ENCODE results near the gene TFPT. TPM values are rescaled to one million over a fixed set of nuclear protein-coding genes. Genes with fewer than 3 reads are reported as not detected.

Gene TFPT, protein sequence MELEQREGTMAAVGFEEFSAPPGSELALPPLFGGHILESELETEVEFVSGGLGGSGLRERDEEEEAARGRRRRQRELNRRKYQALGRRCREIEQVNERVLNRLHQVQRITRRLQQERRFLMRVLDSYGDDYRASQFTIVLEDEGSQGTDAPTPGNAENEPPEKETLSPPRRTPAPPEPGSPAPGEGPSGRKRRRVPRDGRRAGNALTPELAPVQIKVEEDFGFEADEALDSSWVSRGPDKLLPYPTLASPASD
- 21.1 and 21.8 TPM in 2 replicates for total RNA-seq
- long read RNA-seq, partial matches to known transcripts: 0 of 3 reads
- long read RNA-seq, other reads (novel, unspliced or antisense): 0 of 3 reads

DNA sequence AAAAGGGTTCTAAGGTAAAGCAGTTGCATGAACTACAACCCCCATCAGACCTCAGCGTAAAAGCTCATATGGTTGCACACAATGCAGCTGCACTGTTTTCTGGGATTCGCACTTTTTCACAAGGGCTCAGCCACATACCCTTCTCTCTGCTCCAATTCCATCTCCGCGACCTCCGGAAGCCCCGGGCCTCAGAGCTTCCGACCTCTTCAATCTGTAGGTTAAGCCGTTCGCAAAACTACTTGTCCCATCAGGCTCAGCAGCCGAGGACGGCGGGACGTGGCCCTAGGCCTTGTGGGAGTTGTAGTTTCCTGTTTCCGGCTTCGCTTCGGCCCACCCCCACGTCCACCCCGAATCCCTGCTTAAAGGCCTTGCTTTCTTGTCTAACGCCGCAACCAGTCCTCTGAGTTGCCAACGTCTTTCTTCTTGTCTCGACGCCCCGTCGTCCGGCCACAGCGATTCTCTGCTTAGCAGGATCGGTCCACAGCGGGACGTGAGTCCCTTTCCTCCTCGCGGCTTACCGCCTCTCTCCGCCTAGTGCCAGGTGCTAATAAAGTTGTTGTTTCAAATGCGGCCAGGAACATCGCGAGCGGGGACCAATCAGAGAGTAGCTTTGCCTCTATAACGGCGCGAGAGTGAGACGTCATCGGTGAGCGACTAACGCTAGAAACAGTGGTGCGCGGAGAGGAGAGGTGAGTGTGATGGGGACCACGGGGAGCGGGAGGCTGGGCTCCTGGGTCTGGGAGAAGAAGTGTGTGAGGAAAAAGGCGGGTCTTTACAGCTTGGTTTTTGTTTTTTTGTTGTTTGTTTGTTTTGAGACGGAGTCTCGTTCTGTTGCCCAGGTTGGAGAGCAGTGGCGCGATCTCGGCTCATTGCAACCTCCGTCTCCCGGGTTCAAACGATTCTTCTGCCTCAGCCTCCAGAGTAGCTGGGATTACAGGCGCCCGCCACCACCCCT, at the start of gene TFPT, which contains the start of gene PRPF31:
TSS of gene TFPT (minus strand) at position 549 of the 955 bp plus-strand sequence. CDS start at position 161, 388 bp downstream.
TSS of gene PRPF31 (plus strand) at position 646 of the 955 bp plus-strand sequence. CDS start 2,525 bp downstream, outside the sequence.
- Mint-ChIP-seq H3K27ac (peak within 1 kb of the TSS; percentile 94), H3K36me3 (ENCODE audit: insufficient read depth) (peaks cover 13% of the 10 kb centered on the region), H3K9me3 (ENCODE audit: low read depth) (no peaks in the 10 kb centered on the region), H3K4me1 (ENCODE audit: low read depth) (peaks cover 18% of the 10 kb centered on the region), H3K27me3 (no peaks in the 10 kb centered on the region), H3K4me3 (ENCODE audit: low read depth) (peak within 1 kb of the TSS; percentile 95)
- DNase-seq (ENCODE audit: low spot score, unreplicated experiment): peak; percentile 89
- TF ChIP-seq, protein P1, sequence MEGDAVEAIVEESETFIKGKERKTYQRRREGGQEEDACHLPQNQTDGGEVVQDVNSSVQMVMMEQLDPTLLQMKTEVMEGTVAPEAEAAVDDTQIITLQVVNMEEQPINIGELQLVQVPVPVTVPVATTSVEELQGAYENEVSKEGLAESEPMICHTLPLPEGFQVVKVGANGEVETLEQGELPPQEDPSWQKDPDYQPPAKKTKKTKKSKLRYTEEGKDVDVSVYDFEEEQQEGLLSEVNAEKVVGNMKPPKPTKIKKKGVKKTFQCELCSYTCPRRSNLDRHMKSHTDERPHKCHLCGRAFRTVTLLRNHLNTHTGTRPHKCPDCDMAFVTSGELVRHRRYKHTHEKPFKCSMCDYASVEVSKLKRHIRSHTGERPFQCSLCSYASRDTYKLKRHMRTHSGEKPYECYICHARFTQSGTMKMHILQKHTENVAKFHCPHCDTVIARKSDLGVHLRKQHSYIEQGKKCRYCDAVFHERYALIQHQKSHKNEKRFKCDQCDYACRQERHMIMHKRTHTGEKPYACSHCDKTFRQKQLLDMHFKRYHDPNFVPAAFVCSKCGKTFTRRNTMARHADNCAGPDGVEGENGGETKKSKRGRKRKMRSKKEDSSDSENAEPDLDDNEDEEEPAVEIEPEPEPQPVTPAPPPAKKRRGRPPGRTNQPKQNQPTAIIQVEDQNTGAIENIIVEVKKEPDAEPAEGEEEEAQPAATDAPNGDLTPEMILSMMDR (IDR thresholded peaks at IDR 0.05; ENCODE audit: unreplicated experiment): no peak

DNA sequence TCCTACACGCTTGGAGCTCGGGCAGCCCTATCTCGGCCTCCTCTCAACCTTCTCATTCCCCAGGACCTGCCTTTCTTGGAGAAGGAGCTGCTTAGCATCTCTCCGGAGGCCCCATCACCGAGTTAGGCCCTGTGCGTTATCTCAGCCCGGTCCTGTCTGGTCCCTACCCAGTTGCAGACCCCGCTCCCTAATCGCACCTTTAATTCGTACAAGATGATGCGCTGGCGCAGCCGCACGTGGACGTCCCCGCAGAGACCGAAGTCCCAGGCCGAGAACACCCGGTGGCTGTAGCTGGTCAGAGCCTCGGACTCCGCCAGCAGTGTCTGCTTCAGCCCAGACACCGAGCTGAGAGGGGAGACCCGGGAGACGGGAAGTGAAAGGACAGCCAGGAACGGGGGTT, 49.8 kb upstream of the TFPT start:
- TF ChIP-seq, protein P1 (IDR thresholded peaks at IDR 0.05; ENCODE audit: unreplicated experiment): no peak
- no peak overlapping the region for H3K4me3 Mint-ChIP-seq (ENCODE audit: low read depth)
- H3K27ac Mint-ChIP-seq: no peak overlapping the region
- H3K36me3 Mint-ChIP-seq (ENCODE audit: insufficient read depth): peaks cover 12% of the 10 kb centered on the region
- no peaks in the 10 kb centered on the region for H3K9me3 Mint-ChIP-seq (ENCODE audit: low read depth)
- no peak for DNase-seq (ENCODE audit: low spot score, unreplicated experiment)
- peaks cover 12% of the 10 kb centered on the region for H3K27me3 Mint-ChIP-seq
- H3K4me1 Mint-ChIP-seq (ENCODE audit: low read depth): peaks cover 16% of the 10 kb centered on the region

DNA sequence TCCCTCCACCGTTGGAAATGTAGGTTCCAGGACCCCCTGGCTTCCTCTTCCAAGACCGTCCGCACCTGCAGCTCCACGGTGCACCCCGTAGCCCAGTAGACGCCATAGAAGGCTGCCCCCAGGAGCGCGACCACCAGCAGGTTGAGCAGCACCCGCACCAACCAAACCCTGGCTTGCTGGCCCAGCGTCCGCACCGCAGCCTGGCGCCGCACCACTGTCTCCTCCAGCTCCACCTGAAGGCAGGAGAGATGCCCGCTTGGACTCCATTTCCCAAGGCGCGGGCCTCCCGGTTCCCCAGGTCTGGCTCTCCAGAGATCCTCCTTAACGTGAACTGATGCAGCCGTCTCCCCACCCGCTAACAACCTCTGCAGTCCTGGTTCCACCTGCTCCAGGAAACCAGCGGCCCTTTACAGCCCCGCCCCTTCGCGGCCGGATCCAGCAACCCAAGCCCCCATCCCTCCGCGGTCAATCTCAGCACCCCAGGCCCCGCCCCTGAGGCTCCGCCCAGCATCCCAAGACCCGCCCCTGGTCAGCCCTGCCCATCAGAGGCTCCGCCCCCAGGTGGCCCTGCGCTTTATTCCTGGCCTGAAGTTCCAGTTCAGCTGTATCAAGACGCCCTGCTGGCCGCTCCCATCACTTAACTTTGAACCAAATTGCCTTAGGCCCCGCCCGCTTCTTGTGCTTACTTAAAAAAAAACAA, 49.1 kb upstream of the TFPT start:
- TF ChIP-seq, protein P1 (IDR thresholded peaks at IDR 0.05; ENCODE audit: unreplicated experiment): no peak
- peak overlapping the region; percentile 86 for H3K27ac Mint-ChIP-seq

DNA sequence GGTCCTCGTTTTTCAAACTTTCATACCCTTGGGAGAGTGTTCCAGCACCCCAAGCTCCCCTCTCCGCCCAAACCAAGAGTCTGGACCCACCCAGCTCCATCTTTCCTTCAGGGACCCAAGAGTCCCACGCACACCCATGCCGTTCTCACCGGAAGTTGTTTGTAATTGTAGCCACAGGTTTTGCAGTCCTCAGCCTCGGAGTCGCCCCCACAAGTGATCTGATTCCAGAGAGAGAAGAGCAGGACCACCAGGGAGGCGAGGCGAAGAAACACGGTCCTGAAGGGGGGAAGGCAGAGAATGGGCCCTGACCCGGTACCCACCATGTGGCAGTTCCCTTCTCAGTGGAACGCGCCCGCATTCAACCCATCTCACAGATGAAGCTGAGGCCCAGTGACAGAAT, 47.4 kb upstream of the TFPT start:
- peak overlapping the region; percentile 22 for H3K4me3 Mint-ChIP-seq (ENCODE audit: low read depth)
- peaks cover 12% of the 10 kb centered on the region for H3K27me3 Mint-ChIP-seq
- H3K27ac Mint-ChIP-seq: peak overlapping the region; percentile 81
- H3K4me1 Mint-ChIP-seq (ENCODE audit: low read depth): peaks cover 27% of the 10 kb centered on the region
- TF ChIP-seq, protein P1 (IDR thresholded peaks at IDR 0.05; ENCODE audit: unreplicated experiment): no peak
- peaks cover 12% of the 10 kb centered on the region for H3K36me3 Mint-ChIP-seq (ENCODE audit: insufficient read depth)
- DNase-seq (ENCODE audit: low spot score, unreplicated experiment): no peak
- H3K9me3 Mint-ChIP-seq (ENCODE audit: low read depth): no peaks in the 10 kb centered on the region

More for the DNA sequence above, 49.1 kb upstream of the TFPT start:
- Mint-ChIP-seq H3K36me3 (ENCODE audit: insufficient read depth) (peaks cover 9% of the 10 kb centered on the region), H3K27me3 (peaks cover 12% of the 10 kb centered on the region), H3K9me3 (ENCODE audit: low read depth) (no peaks in the 10 kb centered on the region), H3K4me1 (ENCODE audit: low read depth) (peaks cover 21% of the 10 kb centered on the region), H3K4me3 (ENCODE audit: low read depth) (no peak overlapping the region)
- DNase-seq (ENCODE audit: low spot score, unreplicated experiment): peak; percentile 49

Data from progenitor cell of endocrine pancreas (in vitro differentiated cells).